ENCODE measurements around the gene NMRAL1.
A peak's percentile ranks its signal among the peaks of the same experiment; 100 is the strongest.

Gene NMRAL1

DNA sequence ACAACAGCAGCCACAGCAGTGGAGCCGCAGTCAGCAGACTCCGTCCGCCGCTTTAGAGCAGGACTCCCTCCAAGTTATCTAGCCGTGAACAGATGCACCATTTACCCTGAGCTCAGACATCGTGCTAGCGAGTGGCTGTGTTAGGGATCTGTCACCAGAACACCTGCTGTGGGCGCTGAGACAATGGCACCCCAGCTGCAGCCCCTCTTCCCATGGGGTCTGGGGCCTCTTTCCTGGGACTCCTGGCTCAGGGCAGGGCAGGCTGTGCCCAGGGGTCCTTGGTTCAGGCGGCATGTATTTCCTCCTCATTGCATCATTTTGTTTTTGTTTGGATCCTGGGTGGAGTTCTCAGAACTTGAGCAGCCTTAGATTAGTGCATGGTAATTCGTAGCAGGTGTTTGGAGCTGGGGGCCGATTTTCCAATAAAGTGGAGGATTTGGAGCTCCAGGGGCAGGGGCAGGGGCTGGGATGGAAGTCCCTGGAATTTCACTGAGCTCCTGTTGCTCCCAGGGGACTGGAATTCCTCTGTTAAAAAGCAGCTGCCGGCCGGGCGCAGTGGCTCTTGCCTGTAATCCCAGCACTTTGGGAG is 23.4 kb downstream of the NMRAL1 start:
- Mint-ChIP-seq H3K4me3 (no peak overlapping the region), H3K27me3 (no peaks in the 10 kb centered on the region), H3K27ac (ENCODE audit: low read depth) (no peak overlapping the region), H3K4me1 (no peaks in the 10 kb centered on the region), H3K36me3 (ENCODE audit: insufficient read depth) (peaks cover 56% of the 10 kb centered on the region), H3K9me3 (no peaks in the 10 kb centered on the region)
- DNase-seq (ENCODE audit: low spot score in 2 of 2) (no peak), ATAC-seq (replicated peaks; ENCODE audit: extremely low read depth, poor library complexity, severe bottlenecking) (no peak)

DNA sequence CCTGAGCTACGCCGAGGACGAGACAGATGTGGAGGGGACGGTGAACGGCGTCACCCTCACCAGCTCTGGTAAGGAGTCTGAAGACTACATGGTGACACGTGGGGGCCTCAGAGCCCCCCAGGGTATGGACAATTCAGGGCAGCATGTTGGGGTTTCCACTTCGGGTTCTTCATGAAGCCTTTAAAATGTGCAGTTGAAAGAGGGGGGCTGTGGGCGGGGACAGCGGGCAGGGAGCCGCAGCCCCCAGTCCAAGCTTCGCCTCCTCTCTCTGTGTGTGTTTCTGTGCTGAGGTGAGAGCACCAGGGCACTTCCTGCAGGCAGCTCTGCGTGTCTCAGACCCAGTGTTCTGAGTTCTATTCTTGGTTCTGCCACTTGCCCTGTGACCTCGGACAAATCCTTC is 24.0 kb downstream of the NMRAL1 start:
- H3K36me3 Mint-ChIP-seq (ENCODE audit: insufficient read depth) = peaks cover 59% of the 10 kb centered on the region

DNA sequence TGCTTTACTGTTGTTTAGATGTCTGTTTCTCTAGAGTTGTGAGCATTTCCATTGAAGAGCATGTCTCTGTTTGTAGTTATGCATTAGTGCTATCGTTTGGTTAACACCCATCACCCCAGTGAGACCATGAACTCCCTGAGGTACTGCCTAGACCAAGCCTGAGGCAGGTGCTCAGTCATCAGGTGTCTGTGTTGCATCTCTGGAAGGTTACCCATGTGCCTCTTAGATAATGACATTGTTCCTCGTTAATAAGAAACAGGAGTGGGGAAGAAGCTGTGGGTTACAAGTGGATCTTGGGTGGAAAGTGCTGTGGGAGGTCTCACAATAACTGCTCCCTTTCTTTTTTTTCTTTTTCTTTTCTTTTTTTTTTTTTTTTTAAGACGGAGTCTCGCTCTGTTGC is 30.4 kb downstream of the NMRAL1 start:
- H3K36me3 Mint-ChIP-seq (ENCODE audit: insufficient read depth) = peaks cover 81% of the 10 kb centered on the region
- H3K27me3 Mint-ChIP-seq = no peaks in the 10 kb centered on the region
- no peak for ATAC-seq (replicated peaks; ENCODE audit: extremely low read depth, poor library complexity, severe bottlenecking)
- H3K9me3 Mint-ChIP-seq = no peaks in the 10 kb centered on the region
- DNase-seq (ENCODE audit: low spot score in 2 of 2) = no peak
- H3K4me3 Mint-ChIP-seq = no peak overlapping the region
- H3K27ac Mint-ChIP-seq (ENCODE audit: low read depth) = no peak overlapping the region
- H3K4me1 Mint-ChIP-seq = no peaks in the 10 kb centered on the region

More for the DNA sequence above, 24.0 kb downstream of the NMRAL1 start:
- Mint-ChIP-seq H3K9me3 (no peaks in the 10 kb centered on the region), H3K4me3 (no peak overlapping the region), H3K27me3 (no peaks in the 10 kb centered on the region), H3K27ac (ENCODE audit: low read depth) (no peak overlapping the region), H3K4me1 (no peaks in the 10 kb centered on the region)
- DNase-seq (ENCODE audit: low spot score in 2 of 2) (no peak), ATAC-seq (replicated peaks; ENCODE audit: extremely low read depth, poor library complexity, severe bottlenecking) (no peak)

DNA sequence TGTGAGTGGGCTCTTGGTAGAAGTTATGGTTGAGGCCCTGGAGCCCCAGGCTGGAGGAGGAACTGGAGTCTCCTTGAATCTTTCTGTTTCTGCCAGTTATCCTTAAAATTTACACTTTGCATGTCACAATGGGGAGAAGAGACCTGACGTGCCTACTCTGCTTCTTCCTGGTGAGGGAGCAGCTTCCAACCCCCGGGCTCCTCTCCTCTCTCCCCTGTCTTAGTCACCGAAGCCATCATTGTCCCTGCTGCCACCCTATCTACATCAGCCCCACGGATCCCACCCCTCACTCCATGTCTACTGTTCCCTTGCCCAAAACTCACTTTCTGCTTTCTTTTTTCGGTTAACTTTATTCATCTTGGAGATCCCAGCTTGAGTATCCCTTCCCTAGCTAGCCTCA is 31.2 kb downstream of the NMRAL1 start:
- no peak overlapping the region for H3K27ac Mint-ChIP-seq (ENCODE audit: low read depth)
- no peaks in the 10 kb centered on the region for H3K27me3 Mint-ChIP-seq
- peaks cover 84% of the 10 kb centered on the region for H3K36me3 Mint-ChIP-seq (ENCODE audit: insufficient read depth)
- H3K4me1 Mint-ChIP-seq = no peaks in the 10 kb centered on the region
- ATAC-seq (replicated peaks; ENCODE audit: extremely low read depth, poor library complexity, severe bottlenecking) (no peak), DNase-seq (ENCODE audit: low spot score in 2 of 2) (no peak)
- no peak overlapping the region for H3K4me3 Mint-ChIP-seq
- no peaks in the 10 kb centered on the region for H3K9me3 Mint-ChIP-seq

DNA sequence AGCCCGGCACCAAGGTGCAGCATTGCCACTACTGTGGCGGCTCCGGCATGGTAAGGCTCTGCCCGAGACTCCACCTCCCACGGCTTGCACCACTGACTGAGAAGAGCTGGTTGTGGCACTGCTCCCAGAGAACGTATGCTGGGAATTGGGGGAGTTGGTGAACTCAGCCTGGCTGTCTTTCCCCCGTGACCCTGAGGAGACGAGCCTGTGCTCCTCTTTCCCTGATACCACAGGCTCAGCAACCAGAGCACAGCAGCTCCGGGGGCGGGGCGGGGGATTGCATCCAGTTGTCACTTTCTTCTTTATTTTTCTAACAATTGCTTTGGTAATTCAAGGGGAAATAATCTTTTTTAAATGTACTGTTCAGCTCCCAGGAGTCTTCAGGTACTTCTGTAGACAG is 32.1 kb downstream of the NMRAL1 start:
- no peak for DNase-seq (ENCODE audit: low spot score in 2 of 2)
- H3K9me3 Mint-ChIP-seq = no peaks in the 10 kb centered on the region
- no peak for ATAC-seq (replicated peaks; ENCODE audit: extremely low read depth, poor library complexity, severe bottlenecking)
- H3K36me3 Mint-ChIP-seq (ENCODE audit: insufficient read depth) = peaks cover 82% of the 10 kb centered on the region
- no peak overlapping the region for H3K4me3 Mint-ChIP-seq
- H3K4me1 Mint-ChIP-seq = no peaks in the 10 kb centered on the region
- H3K27me3 Mint-ChIP-seq = no peaks in the 10 kb centered on the region
- H3K27ac Mint-ChIP-seq (ENCODE audit: low read depth) = no peak overlapping the region

DNA sequence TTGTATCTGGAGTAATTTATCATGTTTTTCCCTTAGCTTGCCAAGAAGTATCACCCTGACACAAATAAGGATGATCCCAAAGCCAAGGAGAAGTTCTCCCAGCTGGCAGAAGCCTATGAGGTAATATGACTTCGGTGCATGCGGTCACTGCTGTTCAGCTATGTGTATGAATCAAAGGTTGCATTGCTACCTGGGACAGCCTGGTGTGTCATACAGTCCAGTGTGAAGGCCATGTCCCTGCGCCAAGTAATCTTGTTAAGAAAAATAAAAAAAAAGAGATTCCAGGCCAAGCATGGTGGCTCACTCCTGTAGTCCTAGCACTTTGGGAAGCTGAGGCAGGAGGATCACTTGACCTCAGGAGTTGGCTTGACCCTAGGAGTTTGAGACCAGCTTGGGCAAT is 37.1 kb downstream of the NMRAL1 start:
- H3K36me3 Mint-ChIP-seq (ENCODE audit: insufficient read depth) = peaks cover 70% of the 10 kb centered on the region
- ATAC-seq (replicated peaks; ENCODE audit: extremely low read depth, poor library complexity, severe bottlenecking) = no peak
- no peaks in the 10 kb centered on the region for H3K9me3 Mint-ChIP-seq
- H3K4me3 Mint-ChIP-seq = no peak overlapping the region
- no peak for DNase-seq (ENCODE audit: low spot score in 2 of 2)
- no peak overlapping the region for H3K27ac Mint-ChIP-seq (ENCODE audit: low read depth)
- no peaks in the 10 kb centered on the region for H3K27me3 Mint-ChIP-seq
- H3K4me1 Mint-ChIP-seq = peaks cover 10% of the 10 kb centered on the region

DNA sequence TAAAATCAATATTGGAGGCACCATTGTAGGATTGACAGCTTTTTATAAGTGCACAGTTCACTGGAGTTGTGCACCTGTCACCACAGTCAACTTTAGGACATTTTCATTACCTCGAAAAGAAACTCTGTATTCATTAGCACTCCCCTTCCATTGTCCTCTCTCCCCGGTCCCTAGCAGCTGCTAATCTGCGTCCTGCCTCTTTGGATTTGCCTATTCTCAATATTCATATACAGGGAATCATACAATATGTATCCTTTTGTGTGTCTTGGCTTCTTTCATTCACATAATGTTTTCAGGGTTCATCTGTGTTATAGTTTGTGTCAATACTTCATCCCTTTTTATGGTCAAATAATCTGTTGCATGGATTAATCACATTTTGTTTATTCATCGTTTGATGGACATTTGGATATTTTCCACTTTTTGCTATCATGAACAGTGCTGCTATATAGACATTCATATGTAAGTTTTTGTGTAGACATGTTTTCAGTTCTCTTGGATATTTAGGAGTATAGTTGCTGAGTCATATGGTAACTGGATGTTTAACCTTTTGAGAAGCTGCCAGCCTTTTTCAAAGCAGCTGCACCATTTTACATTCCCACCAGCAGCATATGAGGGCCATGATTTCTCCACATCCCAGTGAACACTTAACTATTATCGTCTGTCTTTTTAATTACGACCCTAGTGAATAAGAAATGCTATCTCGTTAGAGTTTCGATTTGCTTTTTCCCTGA is 38.9 kb downstream of the NMRAL1 start:
- DNase-seq (ENCODE audit: low spot score in 2 of 2) = no peak
- Mint-ChIP-seq H3K4me3 (no peak overlapping the region), H3K27me3 (no peaks in the 10 kb centered on the region), H3K4me1 (peaks cover 10% of the 10 kb centered on the region), H3K9me3 (no peaks in the 10 kb centered on the region), H3K36me3 (ENCODE audit: insufficient read depth) (peaks cover 61% of the 10 kb centered on the region), H3K27ac (ENCODE audit: low read depth) (peak overlapping the region; percentile 7)
- ATAC-seq (replicated peaks; ENCODE audit: extremely low read depth, poor library complexity, severe bottlenecking) = no peak

DNA sequence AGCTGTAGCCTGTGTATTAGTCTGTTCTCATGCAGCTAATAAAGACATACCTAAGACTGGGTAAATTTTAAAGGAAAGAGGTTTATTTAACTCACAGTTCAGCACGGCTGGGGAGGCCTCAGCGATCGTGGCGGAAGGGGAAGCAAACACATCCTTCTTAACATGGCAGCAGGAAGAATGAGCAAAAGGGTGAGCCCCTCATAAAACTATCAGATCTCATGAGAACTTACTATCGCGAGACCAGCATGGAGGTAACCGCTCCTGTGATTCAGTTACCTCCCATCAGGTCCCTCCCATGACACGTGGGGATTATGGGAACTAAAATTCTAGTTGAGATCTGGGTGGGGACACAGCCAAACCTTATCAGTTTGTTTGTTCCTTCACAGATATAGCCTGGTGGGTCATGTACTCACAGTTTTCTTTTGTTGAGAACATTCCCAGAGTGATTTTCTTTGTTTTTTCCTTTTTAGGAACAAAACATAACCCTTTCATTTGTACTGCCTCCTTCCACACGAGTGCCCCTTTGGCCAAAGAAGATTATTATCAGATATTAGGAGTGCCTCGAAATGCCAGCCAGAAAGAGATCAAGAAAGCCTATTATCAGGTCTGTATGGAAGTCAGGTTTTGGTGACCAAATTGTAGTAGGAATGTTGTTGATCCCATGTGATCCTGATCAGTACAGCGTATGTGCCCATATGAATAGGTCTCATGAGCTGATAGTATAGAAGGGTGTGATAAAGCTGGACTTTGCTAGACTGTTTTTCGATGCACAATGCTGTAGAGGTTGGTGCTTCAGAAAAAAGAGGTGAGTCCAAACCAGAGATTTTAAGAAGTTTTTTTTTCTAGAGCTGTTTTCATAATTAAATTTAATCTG is 40.3 kb downstream of the NMRAL1 start:
- DNase-seq (ENCODE audit: low spot score in 2 of 2) = no peak
- Mint-ChIP-seq H3K27ac (ENCODE audit: low read depth) (peak overlapping the region; percentile 49), H3K4me1 (peaks cover 10% of the 10 kb centered on the region), H3K4me3 (no peak overlapping the region), H3K27me3 (no peaks in the 10 kb centered on the region), H3K36me3 (ENCODE audit: insufficient read depth) (peaks cover 54% of the 10 kb centered on the region), H3K9me3 (no peaks in the 10 kb centered on the region)
- ATAC-seq (replicated peaks; ENCODE audit: extremely low read depth, poor library complexity, severe bottlenecking) = no peak

DNA sequence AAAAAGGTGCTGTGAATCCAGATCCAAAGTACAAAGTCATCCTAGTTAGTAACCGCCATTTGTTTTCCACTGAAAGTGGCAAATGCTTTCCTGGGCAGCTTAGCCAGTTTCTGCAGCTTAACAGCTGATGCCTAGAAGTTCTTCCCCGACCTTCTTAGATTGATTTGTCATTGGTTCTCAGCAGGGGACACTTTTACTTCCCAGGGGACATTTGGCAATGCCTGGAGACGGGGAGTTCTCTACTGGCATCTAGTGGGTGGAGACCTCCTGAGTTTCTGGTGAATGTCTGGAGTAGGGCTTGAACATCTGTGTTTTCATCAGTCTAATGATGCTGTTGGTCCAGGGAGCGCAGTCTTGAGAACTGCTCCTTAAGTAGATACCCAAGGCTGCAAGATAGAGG is 41.2 kb downstream of the NMRAL1 start:
- Mint-ChIP-seq H3K4me1 (peaks cover 10% of the 10 kb centered on the region), H3K27me3 (no peaks in the 10 kb centered on the region), H3K27ac (ENCODE audit: low read depth) (peak overlapping the region; percentile 69), H3K4me3 (no peak overlapping the region), H3K9me3 (no peaks in the 10 kb centered on the region), H3K36me3 (ENCODE audit: insufficient read depth) (peaks cover 49% of the 10 kb centered on the region)
- DNase-seq (ENCODE audit: low spot score in 2 of 2) (no peak), ATAC-seq (replicated peaks; ENCODE audit: extremely low read depth, poor library complexity, severe bottlenecking) (no peak)

DNA sequence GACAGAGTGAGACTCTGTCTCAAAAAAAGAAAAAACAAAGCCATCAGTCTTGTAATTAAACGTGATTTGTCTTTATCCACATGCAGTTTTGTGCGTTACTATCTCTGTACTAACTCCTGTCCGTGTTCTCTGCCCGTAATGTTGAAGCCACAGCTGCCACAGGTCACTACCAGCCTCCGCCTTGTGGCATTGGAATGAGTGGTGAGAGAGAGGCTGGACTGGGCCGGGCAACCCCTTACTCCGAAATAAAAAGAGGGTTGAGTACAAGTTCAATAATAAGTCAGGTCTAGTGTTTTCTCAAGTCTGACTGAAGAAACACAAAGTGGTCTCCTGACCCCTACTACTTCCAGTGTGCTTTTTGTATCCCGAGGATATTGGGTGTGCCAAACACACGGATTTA is 43.4 kb downstream of the NMRAL1 start:
- ATAC-seq (replicated peaks; ENCODE audit: extremely low read depth, poor library complexity, severe bottlenecking) (no peak), DNase-seq (ENCODE audit: low spot score in 2 of 2) (no peak)
- Mint-ChIP-seq H3K27me3 (no peaks in the 10 kb centered on the region), H3K4me3 (no peak overlapping the region), H3K27ac (ENCODE audit: low read depth) (peak overlapping the region; percentile 57), H3K9me3 (no peaks in the 10 kb centered on the region), H3K4me1 (peaks cover 22% of the 10 kb centered on the region), H3K36me3 (ENCODE audit: insufficient read depth) (peaks cover 38% of the 10 kb centered on the region)

DNA sequence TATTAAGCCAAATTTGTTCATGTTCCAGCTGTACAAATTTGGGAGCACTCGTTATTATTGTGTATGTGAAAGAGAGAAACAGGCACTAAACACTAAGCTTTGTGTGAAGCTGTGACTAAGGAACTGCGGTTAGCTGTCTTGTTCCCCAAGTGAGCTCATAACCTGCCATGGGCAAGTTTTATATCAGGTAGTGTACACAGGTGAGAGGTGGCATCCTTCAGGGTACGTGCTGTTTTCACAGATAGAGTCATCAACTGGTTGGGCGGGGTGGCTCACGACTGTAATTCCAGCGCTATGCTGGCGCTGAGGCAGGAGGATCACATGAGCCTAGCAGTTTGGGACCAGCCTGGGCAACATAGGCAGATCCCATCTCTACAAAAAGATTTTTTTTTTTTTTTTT is 45.9 kb downstream of the NMRAL1 start:
- no peak for DNase-seq (ENCODE audit: low spot score in 2 of 2)
- no peak overlapping the region for H3K4me3 Mint-ChIP-seq
- peaks cover 31% of the 10 kb centered on the region for H3K36me3 Mint-ChIP-seq (ENCODE audit: insufficient read depth)
- no peaks in the 10 kb centered on the region for H3K9me3 Mint-ChIP-seq
- peaks cover 34% of the 10 kb centered on the region for H3K4me1 Mint-ChIP-seq
- no peak for ATAC-seq (replicated peaks; ENCODE audit: extremely low read depth, poor library complexity, severe bottlenecking)
- no peaks in the 10 kb centered on the region for H3K27me3 Mint-ChIP-seq
- H3K27ac Mint-ChIP-seq (ENCODE audit: low read depth) = no peak overlapping the region

DNA sequence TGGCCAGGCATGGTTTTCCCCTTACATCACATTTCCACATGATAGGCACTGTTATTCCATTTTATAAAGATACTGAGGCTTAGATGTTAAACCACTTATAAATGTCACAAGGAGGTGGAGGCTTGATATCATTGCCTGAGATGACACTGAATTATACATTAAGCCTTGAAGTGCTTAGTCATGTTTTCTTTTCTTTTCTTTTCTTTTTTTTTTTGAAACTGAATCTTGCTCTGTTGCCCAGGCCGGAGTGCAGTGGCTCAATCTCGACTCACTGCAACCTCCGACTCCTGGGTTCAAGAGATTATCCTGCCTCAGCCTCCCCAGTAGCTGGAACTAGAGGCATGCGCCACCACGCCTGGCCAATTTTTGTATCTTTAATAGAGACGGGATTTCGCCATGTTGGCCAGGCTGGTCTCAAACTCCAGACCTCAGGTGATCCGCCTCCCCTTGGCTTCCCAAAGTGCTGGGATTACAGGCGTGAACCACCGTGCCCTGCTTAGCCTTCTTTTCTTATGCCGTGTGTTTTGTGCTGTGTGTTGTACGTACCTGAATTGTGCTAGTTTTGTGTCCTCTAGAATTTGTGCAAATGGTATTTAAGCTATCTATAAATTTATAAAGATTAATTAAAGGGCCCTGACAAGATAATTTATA is 47.6 kb downstream of the NMRAL1 start:
- H3K9me3 Mint-ChIP-seq = no peaks in the 10 kb centered on the region
- peak overlapping the region; percentile 95 for H3K4me3 Mint-ChIP-seq
- peaks cover 30% of the 10 kb centered on the region for H3K4me1 Mint-ChIP-seq
- no peak for DNase-seq (ENCODE audit: low spot score in 2 of 2)
- no peaks in the 10 kb centered on the region for H3K27me3 Mint-ChIP-seq
- no peak for ATAC-seq (replicated peaks; ENCODE audit: extremely low read depth, poor library complexity, severe bottlenecking)
- peaks cover 26% of the 10 kb centered on the region for H3K36me3 Mint-ChIP-seq (ENCODE audit: insufficient read depth)
- peak overlapping the region; percentile 99 for H3K27ac Mint-ChIP-seq (ENCODE audit: low read depth)
